Measurements from ENCODE around the gene EIF1B. TPM values are rescaled to one million over a fixed set of nuclear protein-coding genes. Genes with fewer than 3 reads are reported as not detected.

The EIF1B gene
- polyA plus RNA-seq, 1 donor (not counting 4 experiments of a cell fraction or from before 2014, with no cell fraction given): 23.5 TPM

DNA sequence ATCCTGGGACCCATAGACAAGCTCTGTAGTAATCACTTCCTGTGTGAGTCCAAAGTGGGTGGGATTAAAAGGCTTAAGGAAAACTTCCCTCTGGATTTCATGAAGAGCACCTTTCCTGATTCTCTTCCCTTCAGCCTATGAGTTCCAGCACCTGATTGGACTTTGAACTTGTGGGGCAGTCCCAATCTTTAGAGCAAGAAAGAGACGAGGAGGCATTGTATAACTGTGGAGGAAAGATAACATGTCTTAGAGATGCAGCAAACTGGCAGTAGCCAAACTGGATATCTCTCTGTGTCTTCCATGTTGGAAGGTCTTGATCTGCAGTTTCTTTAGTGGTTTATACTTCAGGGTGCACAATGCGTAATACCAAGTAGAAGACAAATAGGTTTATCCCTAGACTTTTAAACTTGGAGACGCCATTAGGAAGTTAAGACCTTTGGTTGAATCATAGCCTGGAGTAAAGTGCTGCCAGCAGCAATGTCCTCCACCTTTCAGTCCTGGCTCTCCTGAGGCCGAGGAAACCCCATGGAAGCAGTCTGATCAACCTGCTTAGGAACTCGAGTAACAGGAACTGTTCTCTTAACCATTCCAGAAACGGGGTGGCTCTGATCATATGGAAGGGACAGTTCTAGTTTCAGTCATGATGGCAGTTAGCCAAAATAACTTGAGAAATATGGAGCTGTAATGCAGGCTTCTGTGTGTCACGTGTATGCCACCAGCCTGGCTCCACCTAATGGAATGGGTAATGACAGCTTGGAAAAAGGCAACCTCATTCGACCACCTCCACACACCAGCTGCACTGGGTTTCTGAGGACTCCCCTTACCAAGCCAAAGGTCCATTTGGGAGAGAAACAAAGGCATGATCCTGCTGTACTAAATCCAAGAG lies 4.7 kb downstream of the EIF1B start:
- Histone ChIP-seq H3K27ac (ENCODE audit: control insufficient read depth, insufficient read depth, low read length) (no peak overlapping the region), H3K79me2 (ENCODE audit: control insufficient read depth, insufficient read depth, low read length) (peaks cover 12% of the 10 kb centered on the region), H2AFZ (ENCODE audit: control insufficient read depth, low read length) (no peak overlapping the region), H3K4me1 (ENCODE audit: control insufficient read depth, extremely low read depth, insufficient read depth, low read length) (peaks cover 5% of the 10 kb centered on the region), H3K27me3 (ENCODE audit: control insufficient read depth, extremely low read depth, insufficient read depth, low read length) (no peaks in the 10 kb centered on the region), H3K4me3 (ENCODE audit: control insufficient read depth in 2 of 3, extremely low read depth in 1 of 3, insufficient read depth in 2 of 3, low read depth in 1 of 3, low read length in 3 of 3) (no peak overlapping the region), H3K9me1 (ENCODE audit: control insufficient read depth, extremely low read depth, insufficient read depth, low read length) (no peaks in the 10 kb centered on the region), H3K9me3 (ENCODE audit: control insufficient read depth, low read depth, low read length) (no peaks in the 10 kb centered on the region), H4K20me1 (ENCODE audit: control insufficient read depth, extremely low read depth, insufficient read depth, low read length) (no peaks in the 10 kb centered on the region), H3K9ac (ENCODE audit: control insufficient read depth, extremely low read depth, insufficient read depth, low read length) (no peak overlapping the region), H3K36me3 (ENCODE audit: control insufficient read depth in 2 of 2, extremely low read depth in 1 of 2, insufficient read depth in 2 of 2, low read length in 2 of 2) (peaks cover 0 to 12% of the 10 kb centered on the region in 2 experiments), H3K4me2 (ENCODE audit: control insufficient read depth, extremely low read depth, insufficient read depth, low read depth, low read length) (no peak overlapping the region)
- dilution Hi-C loops (cut with MboI; ENCODE audit: extremely low pct_ligation_motif_present, low sequenced_read_pairs): no loop called here
- TF ChIP-seq, protein P1, sequence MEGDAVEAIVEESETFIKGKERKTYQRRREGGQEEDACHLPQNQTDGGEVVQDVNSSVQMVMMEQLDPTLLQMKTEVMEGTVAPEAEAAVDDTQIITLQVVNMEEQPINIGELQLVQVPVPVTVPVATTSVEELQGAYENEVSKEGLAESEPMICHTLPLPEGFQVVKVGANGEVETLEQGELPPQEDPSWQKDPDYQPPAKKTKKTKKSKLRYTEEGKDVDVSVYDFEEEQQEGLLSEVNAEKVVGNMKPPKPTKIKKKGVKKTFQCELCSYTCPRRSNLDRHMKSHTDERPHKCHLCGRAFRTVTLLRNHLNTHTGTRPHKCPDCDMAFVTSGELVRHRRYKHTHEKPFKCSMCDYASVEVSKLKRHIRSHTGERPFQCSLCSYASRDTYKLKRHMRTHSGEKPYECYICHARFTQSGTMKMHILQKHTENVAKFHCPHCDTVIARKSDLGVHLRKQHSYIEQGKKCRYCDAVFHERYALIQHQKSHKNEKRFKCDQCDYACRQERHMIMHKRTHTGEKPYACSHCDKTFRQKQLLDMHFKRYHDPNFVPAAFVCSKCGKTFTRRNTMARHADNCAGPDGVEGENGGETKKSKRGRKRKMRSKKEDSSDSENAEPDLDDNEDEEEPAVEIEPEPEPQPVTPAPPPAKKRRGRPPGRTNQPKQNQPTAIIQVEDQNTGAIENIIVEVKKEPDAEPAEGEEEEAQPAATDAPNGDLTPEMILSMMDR (optimal IDR thresholded peaks at IDR 0.05 in 1 of 3, IDR thresholded peaks at IDR 0.05 in 1 of 3, conservative IDR thresholded peaks at IDR 0.05 in 1 of 3; ENCODE audit: extremely low read depth in 1 of 3, insufficient read depth in 2 of 3, low read length in 3 of 3): no peak
- no peak for TF ChIP-seq EZH2 (IDR thresholded peaks at IDR 0.05; ENCODE audit: low read length)
- DNase-seq (ENCODE audit: low read depth, low spot score) (no peak), FAIRE-seq (no peak)

DNA sequence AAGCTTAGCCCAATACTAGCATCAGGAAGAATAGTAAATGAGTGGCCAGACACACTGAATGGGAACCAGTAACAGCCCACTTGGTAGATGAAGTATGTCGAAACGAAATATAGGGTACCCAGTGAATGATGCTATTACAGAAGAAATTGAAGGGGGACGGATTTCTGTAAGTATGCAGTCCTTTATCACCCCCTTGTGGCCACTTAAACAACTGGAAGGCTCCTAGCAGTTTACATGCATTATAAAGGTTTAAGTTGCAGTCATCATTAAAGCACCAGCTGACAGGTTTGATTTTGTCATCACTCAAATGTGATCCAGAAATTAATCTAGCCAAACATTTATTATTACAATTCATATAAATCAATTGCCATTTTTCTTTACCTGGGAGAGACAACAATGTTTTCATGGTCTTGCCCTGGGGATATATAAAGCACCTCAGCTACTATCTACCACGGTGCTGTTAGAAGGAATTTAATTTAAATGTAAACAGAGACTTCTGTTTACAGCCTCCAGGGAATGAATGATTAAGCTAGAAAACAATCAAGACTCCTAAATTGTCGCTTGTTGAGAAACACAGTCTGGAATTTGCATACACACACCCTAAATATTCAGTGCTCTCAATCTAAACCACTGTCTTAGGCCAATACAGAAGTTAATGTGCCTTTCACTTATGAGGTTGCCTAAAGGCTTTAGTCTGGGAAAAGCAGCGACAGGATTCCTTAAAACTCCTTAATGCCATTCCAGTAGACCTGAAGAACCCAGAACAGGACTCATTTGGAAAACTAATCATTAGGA lies 7.8 kb downstream of the EIF1B start:
- Histone ChIP-seq H3K4me3 (ENCODE audit: control insufficient read depth in 2 of 3, extremely low read depth in 1 of 3, insufficient read depth in 2 of 3, low read depth in 1 of 3, low read length in 3 of 3) (no peak overlapping the region), H3K9me3 (ENCODE audit: control insufficient read depth, low read depth, low read length) (no peaks in the 10 kb centered on the region), H3K36me3 (ENCODE audit: control insufficient read depth in 2 of 2, extremely low read depth in 1 of 2, insufficient read depth in 2 of 2, low read length in 2 of 2) (no peaks in the 10 kb centered on the region), H2AFZ (ENCODE audit: control insufficient read depth, low read length) (no peak overlapping the region), H3K9ac (ENCODE audit: control insufficient read depth, extremely low read depth, insufficient read depth, low read length) (no peak overlapping the region), H3K27ac (ENCODE audit: control insufficient read depth, insufficient read depth, low read length) (no peak overlapping the region), H3K4me1 (ENCODE audit: control insufficient read depth, extremely low read depth, insufficient read depth, low read length) (no peaks in the 10 kb centered on the region), H3K4me2 (ENCODE audit: control insufficient read depth, extremely low read depth, insufficient read depth, low read depth, low read length) (no peak overlapping the region), H3K9me1 (ENCODE audit: control insufficient read depth, extremely low read depth, insufficient read depth, low read length) (no peaks in the 10 kb centered on the region), H3K79me2 (ENCODE audit: control insufficient read depth, insufficient read depth, low read length) (no peaks in the 10 kb centered on the region), H4K20me1 (ENCODE audit: control insufficient read depth, extremely low read depth, insufficient read depth, low read length) (no peaks in the 10 kb centered on the region), H3K27me3 (ENCODE audit: control insufficient read depth, extremely low read depth, insufficient read depth, low read length) (no peaks in the 10 kb centered on the region)
- TF ChIP-seq, protein P1 (optimal IDR thresholded peaks at IDR 0.05 in 1 of 3, IDR thresholded peaks at IDR 0.05 in 1 of 3, conservative IDR thresholded peaks at IDR 0.05 in 1 of 3; ENCODE audit: extremely low read depth in 1 of 3, insufficient read depth in 2 of 3, low read length in 3 of 3): peak; percentile 57 to 71 (median 57)
- no peak for TF ChIP-seq EZH2 (IDR thresholded peaks at IDR 0.05; ENCODE audit: low read length)
- peak; percentile 26 for DNase-seq (ENCODE audit: low read depth, low spot score)
- dilution Hi-C loops (cut with MboI; ENCODE audit: extremely low pct_ligation_motif_present, low sequenced_read_pairs): no loop called here
- peak; percentile 74 for FAIRE-seq
